ENCODE data around the gene FREM1. TPM values are rescaled to one million over a fixed set of nuclear protein-coding genes. Genes with fewer than 3 reads are reported as not detected.
A peak's percentile ranks its signal among the peaks of the same experiment; 100 is the strongest.

FREM1 gene
- total and polyA plus RNA-seq, 2 of the 13 experiments (the other 11 are each of a cell fraction or from before 2014, with no cell fraction given) = 64.3 to 202 TPM

DNA sequence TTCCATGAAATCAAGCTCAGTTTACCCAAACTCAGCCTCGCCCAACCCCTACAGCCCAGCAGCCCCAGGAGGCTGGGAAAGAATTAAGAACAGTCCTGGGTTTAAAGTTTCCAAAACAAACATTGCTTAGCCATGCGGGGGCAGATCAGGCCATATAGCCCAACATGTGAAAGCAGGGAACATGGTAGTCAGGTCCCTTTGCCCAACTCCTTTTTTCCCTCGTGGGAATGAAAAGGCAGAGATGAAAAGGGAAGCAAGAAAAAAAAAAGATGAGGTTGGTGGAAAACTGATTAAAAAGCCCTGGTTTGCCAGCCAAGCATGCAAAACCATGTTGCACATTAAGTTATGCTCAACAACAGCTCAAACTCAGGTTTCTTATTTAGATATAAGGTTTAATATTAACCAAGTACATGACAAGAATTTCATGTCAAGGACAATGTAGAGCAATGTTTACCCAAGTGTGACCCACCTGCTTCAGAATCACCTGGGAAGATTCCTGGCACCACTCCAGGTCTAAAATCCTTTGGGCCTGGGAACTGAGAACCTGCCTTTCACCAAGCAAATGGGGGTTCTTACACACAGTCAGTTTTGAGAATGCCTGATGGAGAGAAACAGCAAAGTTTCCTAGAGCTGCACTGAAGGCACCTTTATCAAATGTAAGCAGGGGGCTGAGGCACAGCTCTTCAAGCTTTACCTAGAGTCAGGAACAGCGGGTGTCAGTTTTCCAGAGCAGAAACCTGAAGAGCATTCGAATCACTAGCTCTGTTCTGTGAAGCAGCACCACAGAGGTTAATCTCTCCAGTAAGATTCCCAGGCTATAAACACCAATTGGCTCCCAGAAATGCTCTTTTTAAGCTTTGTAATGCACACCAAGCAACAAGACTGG, 1.7 kb downstream of the FREM1 start (continued):
- peak; percentile 66 for TF ChIP-seq PAXIP1 (CRISPR knock-in tag; conservative IDR thresholded peaks at IDR 0.05)
- no peak for TF ChIP-seq TERF1 (CRISPR knock-in tag; IDR thresholded peaks at IDR 0.05)
- TF ChIP-seq POLR2G (IDR thresholded peaks at IDR 0.05; ENCODE audit: low read depth, low read length) = peak; percentile 26; the same call in 1 of the 2 replicates
- TF ChIP-seq PAF1 (CRISPR knock-in tag; IDR thresholded peaks at IDR 0.05) = no peak
- TF ChIP-seq ARNT (IDR thresholded peaks at IDR 0.05) = no peak
- peak; percentile 55 for TF ChIP-seq NR2F6 (IDR thresholded peaks at IDR 0.05)
- TF ChIP-seq NR2F6 (CRISPR knock-in tag; IDR thresholded peaks at IDR 0.05) = peak; percentile 58
- no peak for TF ChIP-seq ELF4 (CRISPR knock-in tag; IDR thresholded peaks at IDR 0.05; ENCODE audit: borderline replicate concordance)
- TF ChIP-seq CBX1 (IDR thresholded peaks at IDR 0.05; ENCODE audit: low read depth) = no peak
- TF ChIP-seq SIX1 (CRISPR knock-in tag; IDR thresholded peaks at IDR 0.05; ENCODE audit: borderline replicate concordance) = peak; percentile 20; the same call in 1 of the 2 replicates
- peak; percentile 79; the same call in 1 of the 2 replicates for TF ChIP-seq THRA (CRISPR knock-in tag; IDR thresholded peaks at IDR 0.05; ENCODE audit: borderline replicate concordance)
- TF ChIP-seq ZFP82 (CRISPR knock-in tag; IDR thresholded peaks at IDR 0.05; ENCODE audit: borderline replicate concordance) = no peak
- TF ChIP-seq ZBTB7B (CRISPR knock-in tag; IDR thresholded peaks at IDR 0.05) = peak; percentile 69
- TF ChIP-seq SOX6 (IDR thresholded peaks at IDR 0.05) = no peak
- peak; percentile 52; the same call in 1 of the 2 replicates for TF ChIP-seq SOX6 (CRISPR knock-in tag; IDR thresholded peaks at IDR 0.05)
- no peak for TF ChIP-seq ZBTB7A (CRISPR knock-in tag; IDR thresholded peaks at IDR 0.05)
- TF ChIP-seq KLF13 (CRISPR knock-in tag; IDR thresholded peaks at IDR 0.05) = no peak
- TF ChIP-seq SOX13 (IDR thresholded peaks at IDR 0.05) = no peak
- peak in 1 of 2 experiments; percentile 56; a peak in 2 of 4 replicates for TF ChIP-seq SOX13 (CRISPR knock-in tag; conservative IDR thresholded peaks at IDR 0.05 in 1 of 2, IDR thresholded peaks at IDR 0.05 in 1 of 2)
- peak; percentile 71; the same call in 1 of the 2 replicates for TF ChIP-seq NFIC (IDR thresholded peaks at IDR 0.05; ENCODE audit: low read length)
- TF ChIP-seq TBX2 (CRISPR knock-in tag; IDR thresholded peaks at IDR 0.05; ENCODE audit: borderline replicate concordance) = peak; percentile 59
- no peak for TF ChIP-seq FOXO4 (CRISPR knock-in tag; conservative IDR thresholded peaks at IDR 0.05)
